ENCODE data around the gene PCSK6.

GRCh38 chr15:101474233-101474632 lies 15.3 kb downstream of the PCSK6 start:
- TF ChIP-seq RBBP5 (IDR thresholded peaks at IDR 0.05; ENCODE audit: borderline replicate concordance, low read depth, low read length) = no peak
- no peak for TF ChIP-seq SIN3A (conservative IDR thresholded peaks at IDR 0.05 in 1 of 2, IDR thresholded peaks at IDR 0.05 in 1 of 2; ENCODE audit: low read depth in 1 of 2, low read length in 2 of 2)
- no peak for TF ChIP-seq POLR2AphosphoS5 (IDR thresholded peaks at IDR 0.05; ENCODE audit: low read depth, low read length)
- no peak for TF ChIP-seq KDM5A (IDR thresholded peaks at IDR 0.05; ENCODE audit: low read length)
- TF ChIP-seq CTCF (IDR thresholded peaks at IDR 0.05; ENCODE audit: control extremely low read depth in 1 of 3, insufficient read depth in 1 of 3, low read depth in 1 of 3, low read length in 3 of 3) = no peak
- no peak for TF ChIP-seq SIRT6 (IDR thresholded peaks at IDR 0.05; ENCODE audit: low read length)
- TF ChIP-seq TAF7 (optimal IDR thresholded peaks at IDR 0.05; ENCODE audit: borderline replicate concordance, low read depth, low read length) = no peak
- TF ChIP-seq EZH2 (IDR thresholded peaks at IDR 0.05; ENCODE audit: low read depth, low read length, severe bottlenecking) = no peak
- TF ChIP-seq POLR2A (IDR thresholded peaks at IDR 0.05; ENCODE audit: control extremely low read depth in 1 of 2, low read depth in 2 of 2, low read length in 2 of 2) = no peak
- no peak for TF ChIP-seq SUZ12 (IDR thresholded peaks at IDR 0.05; ENCODE audit: low read length)
- no peak for TF ChIP-seq ATF3 (IDR thresholded peaks at IDR 0.05; ENCODE audit: insufficient read depth, low read depth, low read length)
- TF ChIP-seq SP2 (IDR thresholded peaks at IDR 0.05; ENCODE audit: low read length) = no peak

All from H1 (cell line).